ENCODE measurements around the gene RNPS1.

RNPS1 gene

GRCh38 chr16:2210386-2211365 is 57.2 kb downstream of the RNPS1 start, which contains the start of gene BRICD5:
Gene BRICD5, minus strand, starts transcription at chr16:2210863. Its CDS starts 30 bp downstream, at chr16:2210833.
- no peak for DNase-seq

- no peak for DNase-seq
Observed at GRCh38 chr16:2210009-2210332, 58.0 kb downstream of the RNPS1 start.

GRCh38 chr16:2209258-2210008 is 58.5 kb downstream of the RNPS1 start:
- DNase-seq = no peak

DNA sequence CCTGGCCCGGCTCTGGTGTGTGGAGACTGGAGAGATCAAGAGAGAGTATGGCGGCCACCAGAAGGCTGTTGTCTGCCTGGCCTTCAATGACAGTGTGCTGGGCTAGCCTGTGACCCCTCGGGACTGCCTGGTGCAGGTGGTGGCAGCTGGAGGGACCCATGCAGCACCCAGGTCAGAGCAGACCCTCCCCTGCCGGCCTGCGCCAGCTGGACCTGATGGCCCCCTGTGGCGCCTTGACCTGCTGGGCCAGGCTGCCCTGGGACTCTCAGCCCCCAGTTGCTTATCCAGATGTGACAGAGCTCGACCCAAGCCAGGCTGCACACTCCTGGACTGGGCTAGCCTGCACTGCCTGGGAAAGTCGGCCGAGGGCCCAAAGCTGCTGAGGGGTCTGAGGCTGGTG is 59.2 kb downstream of the RNPS1 start:
- no peak for DNase-seq

DNA sequence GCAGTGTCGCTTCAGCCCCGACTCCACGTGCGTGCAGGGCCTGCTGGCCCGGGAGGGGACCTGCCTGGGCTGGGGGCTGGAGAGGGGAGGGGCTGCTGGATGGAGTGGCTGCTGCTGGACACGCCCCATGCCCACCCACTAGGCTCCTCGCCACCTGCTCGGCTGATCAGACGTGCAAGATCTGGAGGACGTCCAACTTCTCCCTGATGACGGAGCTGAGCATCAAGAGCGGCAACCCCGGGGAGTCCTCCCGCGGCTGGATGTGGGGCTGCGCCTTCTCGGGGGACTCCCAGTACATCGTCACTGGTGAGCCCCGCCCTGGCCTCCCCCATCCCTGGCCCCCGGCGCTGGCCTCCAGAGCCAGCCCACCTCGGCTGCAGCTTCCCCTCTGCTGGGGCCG is 59.6 kb downstream of the RNPS1 start:
- no peak for DNase-seq

DNA sequence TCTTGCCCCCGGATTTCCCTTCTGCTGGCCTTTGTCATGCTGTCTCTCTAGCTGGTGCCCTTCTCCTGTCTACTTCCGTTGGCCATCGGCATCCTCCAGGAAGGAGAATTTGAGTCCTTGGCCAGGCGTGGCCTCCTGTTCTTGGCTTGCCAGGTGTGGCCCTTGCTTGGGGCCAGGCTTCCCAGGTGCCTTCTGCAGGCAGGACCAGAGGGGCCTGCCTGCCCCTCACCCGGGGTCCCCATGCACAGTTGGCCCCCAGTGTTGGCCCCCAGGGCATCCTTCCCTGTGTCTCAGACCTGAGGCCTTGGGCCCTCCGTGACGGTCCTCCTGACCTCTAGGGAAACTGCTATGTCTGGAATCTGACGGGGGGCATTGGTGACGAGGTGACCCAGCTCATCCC is 60.1 kb downstream of the RNPS1 start:
- DNase-seq = no peak

GRCh38 chr16:2206780-2207433 is 61.0 kb downstream of the RNPS1 start:
- DNase-seq = no peak

GRCh38 chr16:2206420-2206779 is 61.5 kb downstream of the RNPS1 start:
- DNase-seq = no peak

DNA sequence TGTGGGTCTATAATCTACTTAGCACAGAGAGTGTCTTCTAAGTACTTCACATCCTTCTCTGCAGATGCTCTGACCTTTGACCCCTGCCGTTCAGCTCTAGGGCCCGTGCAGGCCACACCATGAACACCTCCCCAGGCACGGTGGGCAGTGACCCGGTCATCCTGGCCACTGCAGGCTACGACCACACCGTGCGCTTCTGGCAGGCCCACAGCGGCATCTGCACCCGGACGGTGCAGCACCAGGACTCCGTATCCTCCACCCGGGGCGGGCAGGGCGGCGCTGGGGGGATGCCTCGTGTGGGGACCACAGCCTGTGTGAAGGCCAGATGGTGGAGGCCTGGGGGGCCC is 62.0 kb downstream of the RNPS1 start:
- DNase-seq = no peak

- DNase-seq = peak; percentile 85
Observed at GRCh38 chr16:2205104-2205966, 62.6 kb downstream of the RNPS1 start, which contains the start of gene MLST8. Gene MLST8, plus strand, starts transcription at chr16:2205454. Its CDS starts 632 bp downstream, at chr16:2206086.

- DNase-seq = no peak
Observed at GRCh38 chr16:2204416-2205103, 63.4 kb downstream of the RNPS1 start.
